NCI-H1694 (cell line): ENCODE measurements around the gene GULP1.
"Not testable (repeated sequence)": the region's sequence is repeated elsewhere in the genome, so short reads cannot be mapped to it uniquely, and the experiment has no call there.

ENCODE experiments used
- DNase-seq: peaks from one replicate; lab custom pipeline; 2025; lab: John Stamatoyannopoulos, UW

The GULP1 gene

DNA sequence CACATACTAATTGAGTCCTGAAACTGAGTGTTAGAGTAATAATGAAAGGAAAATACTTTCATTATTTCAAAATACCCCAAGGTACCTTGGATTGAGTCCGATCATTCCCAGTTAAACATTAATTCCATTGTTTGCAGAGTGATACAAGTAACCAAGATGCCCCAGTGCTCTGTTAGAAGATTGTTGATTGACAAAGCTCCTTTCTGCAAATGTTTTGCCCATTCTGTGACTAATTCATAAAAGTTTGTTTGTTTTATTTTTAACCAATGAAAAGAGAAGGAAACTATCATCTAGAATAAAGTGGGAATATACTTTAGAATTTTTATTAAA is 124.0 kb downstream of the GULP1 start:
- DNase-seq: no peak

DNA sequence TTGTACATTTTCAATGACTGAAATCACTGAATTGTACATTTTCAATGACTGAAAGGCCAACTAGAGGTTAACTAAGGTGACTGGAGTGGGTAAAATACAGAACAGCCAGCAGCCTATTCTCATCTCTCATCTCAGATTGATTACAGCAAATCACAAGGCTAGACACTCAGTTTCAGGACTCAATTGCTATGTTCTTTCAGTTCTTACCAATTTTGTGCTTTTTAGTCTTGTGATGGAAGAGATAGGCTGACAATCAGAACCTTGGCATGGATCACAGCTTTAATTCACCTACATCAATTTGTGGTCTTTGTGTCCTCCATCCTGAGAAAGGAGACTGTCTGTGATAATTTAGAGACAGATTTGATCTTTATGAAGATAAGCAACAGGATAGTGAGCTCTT is 124.7 kb downstream of the GULP1 start:
- no peak for DNase-seq

DNA sequence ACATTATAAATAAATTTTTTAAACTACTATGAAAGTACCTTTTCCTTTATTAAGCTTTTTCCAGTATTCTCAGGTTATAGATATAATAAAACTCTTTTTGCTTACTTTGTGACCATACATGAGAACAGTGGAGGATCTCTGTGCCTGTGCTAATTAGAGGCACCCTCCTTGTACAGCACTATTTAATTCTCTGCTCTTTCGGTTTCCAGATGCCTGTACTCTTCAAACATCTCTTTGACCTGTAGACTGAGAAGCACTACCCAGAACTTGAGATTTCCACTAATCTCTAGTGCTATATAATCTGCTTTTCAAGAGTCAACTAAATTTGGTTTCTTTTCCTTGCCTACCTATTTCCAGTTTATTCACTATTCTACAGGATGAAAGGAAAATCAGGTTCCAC is 131.1 kb downstream of the GULP1 start:
- DNase-seq: no peak

DNA sequence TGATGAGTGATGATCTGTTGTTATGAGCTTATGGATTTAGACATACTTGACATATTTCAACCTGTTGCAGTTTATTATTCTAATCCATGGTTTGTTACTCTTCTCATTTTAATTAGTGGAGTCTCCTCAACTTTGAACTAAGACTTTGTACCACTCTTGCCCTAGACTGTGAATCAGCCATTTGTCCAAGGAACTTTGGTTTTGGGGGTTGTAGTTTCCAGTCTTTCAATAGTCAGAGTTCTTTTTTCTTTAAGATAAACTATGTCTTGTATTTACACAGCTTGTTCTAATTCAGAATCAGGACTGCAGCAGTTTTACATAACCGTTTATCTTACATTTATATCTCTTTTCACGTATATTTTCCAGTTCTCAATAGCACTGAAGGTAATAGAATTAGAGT is 133.6 kb downstream of the GULP1 start:
- no peak for DNase-seq

DNA sequence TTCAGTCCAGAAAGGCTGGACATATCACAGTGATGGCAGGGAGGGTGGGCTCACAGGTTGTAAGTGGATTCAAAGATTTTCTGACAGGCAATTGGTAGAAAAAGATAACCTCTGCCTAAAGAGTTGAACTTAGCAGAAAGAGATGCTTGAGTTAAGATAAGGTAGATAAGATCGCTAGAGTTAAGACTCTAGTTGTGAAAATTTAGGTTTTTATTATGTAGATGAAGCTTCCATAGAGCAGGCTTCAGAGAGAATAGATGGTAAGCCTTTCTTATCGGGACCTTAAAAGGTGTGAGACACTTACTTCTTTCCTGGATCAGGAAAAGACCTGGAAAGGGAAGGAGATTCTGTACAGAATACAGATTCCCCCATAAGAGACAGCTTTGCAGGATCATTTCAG is 134.4 kb downstream of the GULP1 start:
- DNase-seq: no peak

DNA sequence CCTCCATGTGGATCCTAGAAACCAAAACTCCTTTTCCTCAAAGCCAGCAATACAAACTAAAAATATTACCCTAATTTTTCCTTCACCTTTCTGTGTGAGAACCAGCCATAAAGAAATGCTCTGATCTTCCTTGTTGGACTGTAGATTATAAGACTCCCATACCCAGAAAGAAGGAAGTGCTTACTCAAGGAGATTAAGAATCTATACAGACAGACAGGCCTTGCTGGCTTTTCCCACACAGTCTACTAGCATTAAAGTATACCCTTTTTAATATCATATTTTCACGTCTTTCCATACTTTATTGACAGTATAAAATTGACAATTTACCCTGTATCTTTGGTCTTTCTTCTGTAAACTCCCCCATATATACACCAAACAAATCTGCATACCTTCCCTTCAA is 139.0 kb downstream of the GULP1 start:
- DNase-seq: no peak

DNA sequence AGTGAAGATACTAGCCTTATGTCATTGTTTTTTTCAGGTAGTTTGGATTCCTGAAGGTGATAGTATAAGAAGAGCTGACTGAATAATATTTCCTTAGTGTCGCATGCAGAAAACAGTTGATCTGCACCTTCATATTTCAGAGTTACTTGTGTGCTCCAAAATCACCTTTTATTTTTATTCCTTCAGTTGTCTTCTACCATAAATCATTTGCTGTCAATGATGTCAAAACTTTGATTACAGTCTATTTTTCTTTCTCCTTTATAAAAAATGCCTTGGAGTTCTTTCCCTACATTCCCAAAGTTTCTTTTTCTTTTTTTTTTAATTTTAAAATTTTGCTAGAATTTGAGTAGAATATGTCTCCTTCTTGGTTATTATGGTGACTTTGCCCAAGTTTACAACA is 142.3 kb downstream of the GULP1 start:
- DNase-seq: no peak

DNA sequence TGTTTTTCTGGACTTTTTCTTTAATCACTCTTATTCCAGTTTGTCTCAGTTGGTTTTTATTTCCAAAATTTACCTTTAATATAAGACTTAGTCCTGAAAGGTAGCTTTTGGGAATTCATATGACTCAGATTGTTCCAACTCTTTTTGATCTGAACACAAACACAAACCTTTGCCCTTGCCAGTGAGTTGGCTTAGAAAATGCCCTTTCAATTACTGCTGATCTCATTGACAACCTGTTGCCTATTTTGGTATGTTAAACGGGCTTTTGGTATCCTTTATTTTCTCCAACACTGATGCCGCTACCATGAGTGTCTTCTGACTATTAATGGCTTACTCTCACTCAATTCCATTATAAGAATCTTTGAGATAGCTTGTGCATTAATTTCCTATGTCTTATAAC is 143.4 kb downstream of the GULP1 start:
- DNase-seq: no peak

DNA sequence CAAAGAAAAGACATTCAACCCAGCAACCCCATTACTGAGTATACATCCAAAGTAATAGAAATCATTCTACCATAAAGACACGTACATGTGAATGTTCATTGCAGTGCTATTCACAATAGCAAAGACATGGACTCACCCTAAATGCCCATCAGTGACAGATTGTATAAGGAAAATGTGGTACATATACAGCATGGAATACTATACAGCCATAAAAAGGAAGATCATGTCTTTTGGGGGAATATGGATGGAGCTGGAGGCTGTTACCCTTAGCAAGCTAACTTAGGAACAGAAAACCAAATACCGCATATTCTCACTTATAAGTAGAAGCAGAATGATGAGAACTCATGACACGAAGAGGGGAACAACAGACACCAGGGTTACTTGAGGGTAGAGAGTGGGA is 145.9 kb downstream of the GULP1 start:
- no peak for DNase-seq

DNA sequence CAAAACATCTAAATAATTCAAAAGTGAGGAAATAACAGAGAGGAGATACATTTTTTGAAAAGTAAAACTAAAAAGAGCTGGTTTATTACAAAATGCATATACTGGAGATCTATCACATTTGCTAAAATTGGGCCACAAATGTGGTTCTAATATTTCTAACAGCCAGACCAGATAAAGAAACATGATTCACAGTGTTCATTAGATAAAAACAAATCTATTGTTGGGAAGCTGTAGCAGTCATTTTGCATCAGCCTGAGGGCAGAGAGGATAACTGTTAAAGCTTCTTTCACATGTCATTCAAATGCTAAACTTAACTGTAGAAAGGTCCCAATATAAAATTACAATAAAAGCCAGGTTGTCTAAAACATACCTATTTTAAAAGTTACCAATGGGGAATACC is 148.3 kb downstream of the GULP1 start:
- DNase-seq: no peak

DNA sequence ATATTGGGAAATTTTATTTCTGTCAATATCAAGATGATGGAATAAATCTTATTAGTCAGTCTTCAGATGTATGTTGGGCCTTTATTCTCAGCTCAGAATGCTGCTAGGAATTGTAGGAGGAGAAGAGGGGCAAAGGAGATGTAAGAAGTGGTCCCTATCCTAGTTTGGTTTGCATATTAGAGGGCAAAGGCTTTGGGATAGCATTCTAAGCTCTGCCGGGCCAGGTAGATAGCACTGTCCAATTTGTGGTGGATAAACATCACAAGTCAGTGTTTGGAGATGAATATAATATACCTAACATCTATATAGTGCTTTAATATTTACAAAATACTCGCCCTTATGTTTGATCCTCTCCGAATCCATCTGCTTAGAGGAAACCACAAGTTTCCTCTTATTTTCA is 149.2 kb downstream of the GULP1 start:
- DNase-seq: no peak

DNA sequence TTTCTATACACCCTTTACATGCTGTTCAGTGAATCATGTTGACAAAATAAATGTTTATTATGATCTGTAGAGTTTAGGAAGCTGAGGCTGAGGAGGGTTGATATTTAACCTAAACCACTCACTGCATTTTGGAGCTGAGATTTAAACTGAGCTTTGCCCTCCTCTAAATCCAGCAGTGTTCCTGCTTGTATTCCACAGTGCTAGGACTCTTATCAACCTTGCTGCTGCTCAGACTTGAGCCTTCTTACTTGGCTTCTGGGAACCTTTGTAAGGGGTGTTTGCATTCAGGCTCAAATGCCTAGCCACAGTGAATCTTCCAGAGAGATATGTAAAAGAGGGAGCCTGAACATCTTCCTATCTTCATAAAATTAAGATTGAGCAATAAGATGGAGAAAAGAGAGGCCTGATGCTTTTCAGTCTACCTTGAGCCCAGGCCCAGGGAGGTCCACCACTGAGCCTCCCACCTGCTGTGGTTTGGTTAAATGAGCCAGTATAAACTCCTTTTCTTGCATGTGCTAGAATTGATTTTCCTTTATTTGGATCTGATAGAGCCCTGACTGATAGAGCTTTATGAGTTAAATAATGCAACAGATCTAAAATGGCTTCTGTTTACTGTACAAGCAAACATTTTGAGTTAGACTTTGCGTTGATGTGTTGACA is 149.7 kb downstream of the GULP1 start:
- no peak for DNase-seq

DNA sequence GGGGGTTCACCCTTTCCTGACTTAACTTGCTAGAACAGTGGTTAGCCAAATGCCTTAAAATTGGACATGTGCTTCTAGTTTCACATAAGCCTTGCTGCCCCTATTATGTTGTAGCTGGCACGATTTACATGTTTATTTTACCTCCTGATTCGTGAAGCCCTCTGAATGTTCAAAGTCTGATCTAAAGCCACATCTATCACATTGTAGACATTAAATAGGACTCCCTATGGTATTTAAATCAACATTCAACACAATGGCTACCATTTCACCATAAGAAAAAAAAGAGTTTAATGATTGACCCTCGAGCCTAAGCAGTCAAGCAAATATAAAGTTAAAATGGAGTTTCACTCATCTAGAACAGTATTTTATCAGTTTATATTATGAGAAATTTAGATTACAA is 151.5 kb downstream of the GULP1 start:
- DNase-seq: no peak

DNA sequence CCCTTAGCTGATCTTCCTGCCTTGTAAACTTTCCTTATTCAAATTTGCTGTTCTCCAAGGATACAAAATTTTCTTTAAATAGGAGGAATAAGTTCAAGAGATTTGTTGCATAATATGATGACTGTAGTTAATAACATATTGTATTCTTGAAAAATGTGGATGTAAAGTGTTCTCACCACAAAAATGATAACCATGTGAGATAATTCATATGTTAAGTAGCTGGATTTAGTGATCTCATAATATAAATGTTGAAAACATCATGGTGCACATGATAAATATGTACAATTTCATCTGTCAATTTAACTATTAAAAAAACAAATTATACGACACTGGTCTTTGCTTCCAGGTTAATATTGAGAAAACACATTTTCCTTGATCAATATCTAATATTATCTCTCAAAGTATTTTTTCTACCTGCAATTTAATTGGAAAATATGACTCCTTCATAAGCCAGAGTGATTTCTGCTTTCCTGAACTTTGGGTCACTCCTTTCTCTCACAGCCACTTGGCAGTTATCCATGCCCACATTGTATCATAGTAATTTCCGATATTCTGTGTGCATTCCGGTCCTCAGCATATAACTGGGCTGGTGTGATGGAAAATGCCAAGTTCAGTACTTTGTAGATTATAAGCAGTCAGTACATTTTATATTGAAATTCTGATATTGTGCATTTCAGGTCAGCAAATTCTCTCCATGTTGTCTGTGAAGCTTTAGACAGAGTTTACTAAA is 152.6 kb downstream of the GULP1 start:
- DNase-seq: no peak

DNA sequence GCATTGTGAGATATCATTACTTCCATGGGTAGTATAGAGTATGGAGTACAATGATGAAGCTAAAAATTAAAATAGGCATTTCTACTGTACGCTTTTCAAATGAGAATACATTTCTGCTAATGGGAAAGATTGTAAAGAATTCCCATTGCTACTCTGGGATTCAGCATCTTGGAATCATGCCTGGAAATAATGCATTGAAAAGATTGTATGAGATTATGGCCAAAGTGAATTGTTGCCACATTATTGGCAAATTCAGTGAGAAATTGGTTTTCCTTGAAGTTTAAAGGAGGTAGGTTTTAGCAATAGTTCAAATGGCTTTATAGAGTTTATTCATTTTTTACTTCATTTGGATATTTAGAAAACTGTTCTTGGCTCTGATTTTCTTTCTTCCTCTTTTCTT is 157.9 kb downstream of the GULP1 start:
- DNase-seq: no peak

DNA sequence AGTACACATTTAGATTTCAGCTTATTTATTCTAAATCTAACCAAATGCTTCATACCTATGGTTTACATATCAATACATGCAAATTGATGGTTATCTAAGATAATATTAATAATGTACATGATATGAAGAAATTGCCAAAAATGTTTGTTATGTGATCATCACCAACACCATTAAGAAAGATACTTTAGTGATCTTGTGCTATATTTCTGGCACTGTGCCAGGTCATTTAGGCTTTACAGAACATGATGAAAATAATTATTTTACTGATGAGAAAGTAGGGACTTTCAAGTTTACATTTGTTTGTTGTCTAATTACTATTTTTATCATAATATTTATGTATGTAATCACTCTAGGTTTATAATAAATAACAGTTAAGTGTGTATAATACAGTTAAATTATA is 158.3 kb downstream of the GULP1 start:
- no peak for DNase-seq

DNA sequence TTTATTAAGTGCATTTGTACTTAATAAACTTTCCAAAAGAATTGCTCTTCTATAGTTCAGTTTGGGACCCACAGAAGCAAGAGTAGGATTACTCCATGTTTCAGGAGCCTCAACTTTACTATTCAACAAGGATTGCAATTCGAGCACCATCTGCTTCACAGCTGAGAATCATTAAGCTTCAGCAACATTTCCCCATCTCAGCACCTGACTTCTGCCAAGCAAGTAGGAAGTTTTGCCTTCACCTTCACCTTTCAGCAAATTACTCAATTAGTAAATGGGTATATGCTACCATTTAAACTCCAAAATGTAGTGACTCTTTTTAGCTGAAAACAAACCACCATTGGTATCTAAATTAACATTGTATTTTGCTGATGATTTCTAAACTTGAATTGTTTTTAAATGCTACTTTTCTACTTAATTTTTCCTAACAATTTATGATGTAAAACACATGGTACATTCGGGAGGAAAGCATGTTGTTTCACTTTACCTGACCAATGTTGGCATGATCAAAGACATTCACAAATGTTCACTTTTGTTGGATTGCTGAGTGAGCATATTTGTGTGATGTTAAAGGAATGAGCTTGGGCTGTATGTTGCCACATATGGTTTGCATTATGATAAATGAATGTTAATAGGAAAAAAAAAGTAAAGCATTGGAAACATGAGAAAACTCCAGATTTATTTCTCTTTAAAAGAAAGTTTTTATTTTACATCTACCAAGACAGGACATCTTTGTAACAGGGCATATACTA is 159.2 kb downstream of the GULP1 start:
- DNase-seq: no peak

DNA sequence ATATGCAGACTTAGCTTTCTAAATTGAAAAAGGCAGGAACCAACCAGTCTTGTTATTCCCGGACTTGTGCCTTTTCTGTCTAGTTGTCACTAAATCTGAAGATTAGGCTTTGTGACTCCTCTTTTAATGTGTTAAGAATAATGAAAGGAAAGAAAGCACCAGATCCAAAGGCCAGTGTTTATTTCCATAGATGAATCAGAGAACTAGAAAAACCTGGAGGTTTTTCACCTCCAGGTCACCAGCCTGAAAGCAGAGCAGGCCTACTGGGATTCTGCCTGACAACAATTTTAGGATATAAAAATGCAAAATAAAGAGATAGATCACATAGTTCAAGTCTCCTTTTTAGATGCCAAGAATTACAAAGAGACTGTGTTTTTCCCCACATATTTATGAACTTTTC is 160.4 kb downstream of the GULP1 start:
- no peak for DNase-seq

DNA sequence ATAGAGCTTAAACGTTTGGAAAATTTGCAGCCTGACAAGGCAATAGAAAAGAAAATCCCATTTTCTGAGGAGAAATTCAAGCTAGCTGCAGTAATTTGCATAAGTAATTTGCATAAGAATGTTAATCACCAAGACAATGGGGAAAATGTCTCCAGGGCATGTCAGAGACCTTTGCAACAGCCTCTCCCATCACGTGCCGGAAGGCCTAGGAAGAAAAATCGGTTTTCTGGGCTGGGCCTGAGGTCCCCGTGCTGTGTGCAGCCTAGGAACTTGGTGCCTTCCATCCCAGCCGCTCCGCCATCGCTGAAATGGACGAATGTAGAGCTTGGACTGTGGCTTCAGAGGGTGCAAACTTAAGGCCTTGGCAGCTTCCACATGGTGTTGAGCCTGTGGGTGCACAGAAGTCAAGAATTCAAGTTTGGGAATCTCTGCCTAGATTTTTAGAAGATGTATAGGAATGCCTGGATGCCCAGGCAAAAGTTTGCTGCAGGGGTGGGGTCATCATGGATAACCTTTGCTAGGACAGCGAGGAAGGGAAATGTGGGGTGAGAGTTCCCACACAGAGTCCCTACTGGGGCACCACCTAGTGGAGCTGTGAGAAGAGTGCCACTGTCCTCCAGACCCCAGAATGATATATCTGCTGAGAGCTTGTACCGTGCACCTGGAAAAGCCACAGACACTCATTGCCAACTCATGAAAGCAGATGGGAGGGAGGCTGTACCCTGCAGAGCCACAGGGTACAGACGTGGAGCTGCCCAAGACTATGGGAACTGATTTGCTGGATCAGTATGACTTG is 164.6 kb downstream of the GULP1 start:
- no peak for DNase-seq

DNA sequence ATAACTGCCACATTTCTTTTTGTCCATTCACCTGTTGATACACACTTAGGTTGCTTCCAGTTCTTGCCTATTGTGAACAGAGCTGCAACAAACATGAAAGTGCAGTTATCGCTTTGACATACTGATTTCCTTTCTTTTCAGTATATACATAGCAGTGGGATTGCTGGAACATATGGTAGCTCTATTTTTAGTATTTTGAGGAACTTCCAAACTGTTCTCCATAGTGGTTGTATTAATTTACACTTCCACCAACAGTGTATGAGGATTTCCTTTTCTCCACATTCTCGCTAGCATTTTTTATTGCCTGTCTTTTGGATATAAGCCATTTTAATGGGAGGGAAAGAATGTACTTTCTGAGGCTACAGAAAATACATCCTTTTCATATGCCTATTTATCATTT is 167.4 kb downstream of the GULP1 start:
- no peak for DNase-seq

DNA sequence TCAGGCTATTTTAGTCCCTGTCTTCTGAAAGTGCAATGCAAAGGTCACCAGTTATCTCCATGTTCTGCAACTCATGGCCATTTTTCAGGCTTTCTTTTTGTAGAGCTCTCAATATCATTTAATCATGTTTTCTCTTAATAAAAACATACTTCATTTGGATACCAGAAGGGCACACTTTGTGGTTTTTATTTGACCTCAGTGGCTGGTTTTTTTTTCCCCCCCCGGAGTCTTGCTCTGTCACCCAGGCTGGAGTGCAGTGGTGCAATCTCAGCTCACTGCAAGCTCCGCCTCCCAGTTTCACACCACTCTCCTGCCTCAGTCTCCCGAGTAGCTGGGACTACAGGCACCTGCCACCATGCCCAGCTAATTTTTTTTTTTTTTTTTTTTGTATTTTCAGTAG is 174.4 kb downstream of the GULP1 start:
- DNase-seq: not testable (repeated sequence)

DNA sequence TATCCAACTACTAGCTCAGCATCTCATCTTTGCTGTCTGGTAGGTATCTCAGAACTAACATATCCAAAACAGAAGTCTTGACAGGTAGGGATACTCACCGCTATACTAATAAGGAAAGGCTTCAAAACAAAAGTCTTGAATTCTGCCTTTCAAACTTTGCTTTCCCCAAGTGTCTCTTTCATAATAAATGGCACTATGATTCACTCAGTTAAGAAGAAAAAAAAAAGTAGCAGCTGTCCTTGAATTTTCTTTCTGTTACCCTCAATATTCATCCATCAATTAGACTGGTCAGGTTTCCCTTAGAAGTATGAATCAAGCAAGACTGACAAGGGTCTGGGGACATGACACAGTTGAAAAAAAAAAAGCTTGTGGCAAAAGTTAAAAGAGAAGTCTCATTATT is 175.1 kb downstream of the GULP1 start:
- no peak for DNase-seq

DNA sequence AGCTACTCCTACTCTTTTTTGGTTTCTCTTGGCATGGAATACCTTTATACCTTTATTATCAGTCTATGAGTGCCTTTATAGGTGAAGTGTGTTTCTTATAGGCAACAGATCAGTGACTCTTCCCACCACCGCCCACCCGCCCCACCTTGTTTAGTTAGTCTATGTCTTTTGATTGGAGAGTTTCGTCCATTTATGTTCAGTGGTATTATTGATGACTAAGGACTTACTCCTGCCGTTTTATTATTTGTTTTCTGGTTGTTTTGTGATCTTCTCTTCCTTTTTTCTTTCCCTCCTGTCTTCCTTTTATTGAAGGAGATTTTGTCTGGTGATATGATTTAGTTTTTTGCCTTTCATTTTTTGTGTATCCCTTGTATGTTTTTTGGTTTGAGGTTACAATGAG is 179.5 kb downstream of the GULP1 start:
- DNase-seq: no peak
